Bone marrow (tissue), 2 donors: Measurements from ENCODE around the gene KMO.

Experiments used
- DNase-seq, 2 donors: peaks; one replicate each; lab custom pipeline; 2025; lab: John Stamatoyannopoulos, UW

Gene KMO

GRCh38 chr1:241593186-241593585, 61.0 kb downstream of the KMO start:
- no peak for DNase-seq

GRCh38 chr1:241596633-241597032, 64.5 kb downstream of the KMO start:
- DNase-seq: no peak

- DNase-seq: no peak
Measured at GRCh38 chr1:241598249-241598648, 66.1 kb downstream of the KMO start.

- no peak for DNase-seq
Measured at GRCh38 chr1:241600496-241600901, 68.3 kb downstream of the KMO start.

- no peak for DNase-seq
Measured at GRCh38 chr1:241603731-241604245, 71.6 kb downstream of the KMO start.

DNA sequence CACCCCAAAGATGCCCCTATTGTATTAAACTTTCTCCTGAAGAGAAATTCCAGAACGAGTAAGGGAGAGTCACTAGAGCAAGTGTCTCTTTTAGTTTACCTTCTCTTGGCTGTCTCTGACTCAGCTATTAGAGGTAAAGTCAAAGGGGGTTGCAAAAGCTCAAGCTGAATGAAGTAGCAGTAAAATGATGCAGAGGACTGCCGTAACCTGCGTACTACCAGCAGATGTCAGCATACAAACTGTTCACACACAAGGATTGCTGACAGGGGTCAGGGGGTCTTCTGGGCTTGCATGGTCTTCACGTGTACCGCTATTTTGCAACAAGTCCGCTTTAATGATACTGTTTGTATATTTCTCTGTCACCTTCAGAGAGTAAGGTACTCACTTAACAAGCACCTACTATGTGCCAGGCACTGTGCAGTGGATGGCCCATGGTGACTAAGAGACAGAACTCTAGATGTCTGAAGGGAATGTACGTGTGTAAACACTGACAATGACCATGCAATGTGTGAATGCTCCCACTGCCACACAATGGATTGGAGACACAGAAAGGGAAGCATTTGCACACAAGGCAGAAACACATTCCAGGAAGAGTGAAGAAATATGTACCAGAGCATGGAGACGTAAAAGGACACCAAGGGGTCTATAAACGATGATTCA, 73.1 kb downstream of the KMO start:
- DNase-seq: no peak

- DNase-seq: no peak
Measured at GRCh38 chr1:241606544-241606943, 74.4 kb downstream of the KMO start.

GRCh38 chr1:241607497-241607896, 75.3 kb downstream of the KMO start:
- DNase-seq: no peak

GRCh38 chr1:241608379-241609033, 76.3 kb downstream of the KMO start:
- DNase-seq: no peak

DNA sequence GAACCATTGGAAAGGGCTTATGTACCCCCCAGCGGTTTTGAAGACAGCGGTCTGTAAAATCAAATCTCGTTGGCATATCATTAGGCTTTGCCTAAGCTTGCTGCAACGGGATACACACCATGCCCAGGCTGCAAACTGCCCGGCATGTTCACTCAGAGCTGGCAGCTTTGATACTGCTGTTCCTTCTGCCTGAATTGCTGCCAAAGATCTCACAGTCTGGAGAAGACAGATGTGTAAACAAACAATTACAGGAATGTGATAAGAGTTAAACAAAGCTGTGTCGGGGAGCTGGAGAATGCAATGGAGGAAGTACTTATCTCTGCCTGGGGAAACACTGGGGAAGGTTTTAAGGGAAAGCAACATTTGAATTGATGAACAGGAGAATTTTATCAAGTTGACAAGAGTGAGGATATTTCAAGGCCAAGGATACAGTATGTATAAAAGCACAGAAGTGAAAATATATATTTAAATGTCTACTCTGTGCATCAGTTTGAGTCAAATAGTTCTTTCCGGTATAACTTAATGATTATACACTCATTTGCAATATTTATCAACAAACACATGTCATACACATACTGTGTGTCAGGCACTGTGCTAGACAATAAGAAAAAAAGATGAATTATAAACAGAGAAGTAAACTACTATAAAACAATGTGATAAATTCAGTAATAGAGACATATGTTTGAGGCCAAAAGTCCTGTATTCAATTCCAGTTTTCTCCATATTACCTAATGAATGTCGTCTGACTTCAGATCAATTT, 78.1 kb downstream of the KMO start:
- DNase-seq: no peak

GRCh38 chr1:241611063-241611462, 78.9 kb downstream of the KMO start:
- peak in 1 of 2 donors; percentile 32 for DNase-seq

GRCh38 chr1:241611736-241612135, 79.6 kb downstream of the KMO start:
- no peak for DNase-seq

GRCh38 chr1:241612533-241613477, 80.6 kb downstream of the KMO start:
- DNase-seq: peak in 1 of 2 donors; percentile 9

DNA sequence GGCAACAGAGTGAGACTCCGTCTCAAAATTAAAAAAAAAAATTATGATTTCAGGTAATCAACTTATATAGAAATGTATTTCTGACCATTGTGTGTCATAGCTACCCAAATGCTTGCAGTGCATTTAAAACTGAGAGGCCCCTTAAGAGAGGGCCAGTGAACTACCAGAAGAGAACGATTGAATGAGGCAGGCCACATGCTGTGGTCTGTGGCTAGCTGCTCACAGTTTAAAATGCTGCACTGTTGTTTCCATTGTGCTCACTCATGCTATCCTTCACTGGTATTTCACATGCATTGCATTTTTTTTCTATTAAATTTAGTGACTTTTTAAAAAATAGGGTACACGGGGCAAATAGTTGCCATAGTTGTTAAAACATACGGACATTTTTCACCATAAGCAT, 82.0 kb downstream of the KMO start:
- DNase-seq: no peak

DNA sequence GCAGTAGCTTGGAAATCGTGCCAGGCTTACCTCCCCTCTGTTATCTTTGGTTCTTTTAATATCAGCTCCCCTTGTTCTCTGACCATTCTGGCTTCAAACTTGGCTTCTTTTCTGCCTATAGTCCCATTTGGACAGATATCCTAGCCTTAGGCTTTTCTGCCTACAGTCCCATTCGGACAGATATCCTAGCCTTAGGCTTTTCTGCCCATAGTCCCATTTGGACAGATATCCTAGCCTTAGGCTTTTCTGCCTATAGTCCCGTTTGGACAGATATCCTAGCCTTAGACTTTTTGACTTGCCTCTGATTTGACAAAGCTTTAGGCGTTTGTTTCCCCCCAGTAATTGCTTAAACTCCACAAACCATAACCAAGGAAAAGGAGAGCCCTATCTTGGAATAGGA, 82.4 kb downstream of the KMO start:
- no peak for DNase-seq

DNA sequence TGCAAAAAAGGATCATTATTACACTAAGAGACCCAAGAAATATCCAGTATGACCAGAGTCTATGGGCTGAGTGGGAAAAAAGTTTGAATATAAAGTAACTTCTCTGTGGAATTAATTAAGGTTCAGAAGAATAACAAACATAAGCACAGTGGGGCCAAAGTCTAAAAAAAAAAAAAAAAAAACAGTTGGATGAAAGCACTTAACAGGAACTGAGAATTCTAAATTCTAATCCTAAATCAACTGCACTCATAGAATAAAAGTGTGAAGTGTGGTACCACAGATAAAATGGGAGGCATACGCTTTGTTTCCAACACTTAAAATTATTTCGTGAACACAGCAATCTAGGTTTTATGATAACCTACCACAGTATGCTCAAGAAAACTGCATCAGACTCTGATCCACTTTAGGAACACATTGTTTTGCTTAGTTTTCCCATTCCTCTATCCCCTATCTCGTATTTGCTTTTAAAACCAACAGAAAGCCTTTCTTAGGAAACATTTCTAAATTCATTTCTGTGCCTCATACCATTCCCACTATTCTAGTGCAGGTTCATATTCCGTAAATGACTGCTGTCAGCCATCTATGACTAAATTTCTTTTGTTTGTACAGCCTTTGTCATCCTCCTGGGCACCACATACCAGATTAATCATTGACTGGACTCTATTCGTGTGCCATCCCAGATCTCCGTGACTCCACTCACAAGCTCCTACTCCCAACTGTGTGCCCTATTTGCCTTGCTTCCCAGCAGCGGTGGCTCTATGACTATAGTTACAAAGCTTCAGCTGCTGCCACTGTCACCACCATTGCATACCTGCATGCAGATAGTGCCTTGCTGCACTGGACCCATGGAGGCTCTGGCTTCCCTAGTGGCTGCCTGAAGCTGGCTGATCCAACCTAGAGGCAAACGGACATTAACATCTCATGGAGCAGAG, 83.1 kb downstream of the KMO start:
- DNase-seq: no peak

DNA sequence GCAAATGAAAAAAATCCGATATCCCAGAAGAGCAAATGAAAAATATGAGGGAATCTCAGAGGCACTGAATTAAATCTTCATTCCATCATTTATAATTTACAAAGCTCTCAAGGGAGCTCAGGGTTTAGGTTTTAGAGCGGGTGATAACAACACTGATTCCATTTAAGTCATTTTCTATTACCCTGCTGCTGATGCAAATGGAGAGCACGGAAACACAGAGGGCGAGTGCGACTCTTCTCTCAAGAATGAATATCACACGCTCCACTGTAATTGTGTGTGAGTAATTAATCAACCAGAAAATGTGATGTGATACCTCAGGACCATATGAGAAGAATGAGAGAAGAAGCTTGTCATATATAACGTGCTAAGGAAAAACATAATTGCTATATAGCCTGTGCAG, 85.2 kb downstream of the KMO start:
- no peak for DNase-seq

DNA sequence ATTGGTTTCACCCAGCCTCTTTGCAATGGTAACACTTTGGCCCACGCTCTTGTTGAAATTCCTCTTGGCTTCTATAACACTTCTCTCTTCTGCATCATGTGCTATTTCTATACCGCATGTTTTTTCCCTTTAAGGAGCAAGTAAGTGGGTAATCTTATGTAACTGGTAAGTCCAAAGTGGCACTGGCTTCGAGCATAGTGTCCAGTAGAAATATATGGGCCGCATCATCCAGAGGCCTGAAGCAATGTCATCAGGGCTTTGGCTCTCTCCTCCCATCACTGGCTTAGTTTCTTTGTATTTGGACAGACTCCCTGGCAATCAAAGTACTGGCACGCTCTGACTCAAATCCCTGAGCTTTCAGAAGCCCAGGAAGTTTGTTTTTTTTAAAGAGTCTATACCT, 90.5 kb downstream of the KMO start:
- no peak for DNase-seq

DNA sequence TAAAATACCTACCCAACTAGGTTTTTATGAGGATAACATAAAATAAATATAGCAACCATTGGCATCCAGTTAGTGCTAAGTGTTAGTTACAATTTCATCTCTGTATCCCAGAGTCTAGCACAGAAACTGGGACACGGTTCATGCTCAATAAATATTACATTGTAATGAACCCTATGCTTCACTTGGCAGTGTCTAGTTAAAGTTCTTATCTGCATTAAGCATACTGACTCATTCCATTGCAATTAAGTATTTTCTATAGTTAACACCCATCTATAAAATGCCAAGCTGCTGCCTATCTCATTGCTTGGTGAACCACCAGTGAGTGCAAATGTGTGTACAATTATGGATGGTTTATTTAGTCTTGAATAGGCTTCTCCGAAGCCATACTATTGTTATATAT, 92.8 kb downstream of the KMO start:
- no peak for DNase-seq

DNA sequence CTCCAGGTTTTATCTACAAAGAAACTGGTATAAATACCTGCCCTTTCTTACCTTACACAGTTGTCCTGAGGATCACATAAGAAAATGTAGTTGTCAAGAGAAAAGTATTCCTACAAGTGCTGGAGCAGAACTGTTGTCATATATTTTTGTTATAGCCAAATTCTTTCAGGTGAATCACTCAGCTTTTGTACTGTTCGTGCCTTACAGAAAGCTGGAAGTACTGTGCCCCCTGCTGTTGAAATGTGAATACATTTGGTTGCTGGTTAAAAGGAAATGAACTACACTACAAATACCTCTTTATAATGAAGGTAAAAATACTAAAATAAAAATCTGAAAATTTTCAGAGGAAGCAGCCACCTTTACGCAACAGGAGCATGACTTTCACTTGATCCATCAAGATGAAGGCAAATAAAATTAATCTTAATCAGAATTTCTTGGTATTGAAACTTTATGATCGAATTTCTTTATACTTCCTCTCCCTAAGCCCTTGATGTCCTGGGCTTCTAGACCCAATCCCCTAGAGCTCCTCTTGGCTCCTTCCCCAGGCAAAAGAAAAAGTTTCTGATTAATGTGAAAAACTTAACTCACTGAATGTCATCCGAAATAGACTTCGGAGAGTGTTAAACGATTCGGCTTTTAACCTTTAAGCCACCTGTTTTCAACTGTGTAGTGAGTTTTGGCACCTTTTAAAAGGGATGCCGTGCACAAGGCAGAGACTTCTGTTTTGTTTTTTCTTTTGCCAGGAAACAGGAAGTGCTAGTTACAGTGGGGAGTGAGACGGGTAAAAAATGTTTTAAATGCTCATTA, 95.5 kb downstream of the KMO start:
- DNase-seq: peak in 1 of 2 donors; percentile 46
